HG02678 (cell line): ENCODE data around the gene CCDC124.
"Not testable (repeated sequence)": the region's sequence is repeated elsewhere in the genome, so short reads cannot be mapped to it uniquely, and the experiment has no call there.

Source experiments
- ATAC-seq: cut with Tn5 transposase; IDR thresholded peaks from one replicate; pipeline ENCODE4 v1.9.1; 2021; ENCODE audit warnings: mild to moderate bottlenecking, moderate library complexity; ENCODE audit not compliant: unreplicated experiment

The CCDC124 gene

DNA sequence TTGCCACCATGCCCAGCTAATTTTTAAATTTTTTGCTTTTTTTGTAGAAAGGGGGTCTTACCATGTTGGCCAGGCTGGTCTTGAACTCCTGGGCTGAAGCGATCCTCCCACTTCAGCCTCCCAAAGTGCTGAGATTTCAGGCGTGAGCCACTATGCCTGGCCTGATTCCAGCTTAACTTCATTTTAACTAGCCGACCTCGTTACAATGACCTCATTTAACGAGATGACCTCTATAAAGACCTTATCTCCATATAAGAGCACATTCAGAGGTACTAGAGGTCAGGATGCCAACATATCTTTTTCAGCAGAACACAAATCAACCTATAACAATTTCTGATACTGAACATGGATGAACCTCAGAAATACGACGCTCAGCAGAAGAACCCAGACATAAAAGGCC, 44.7 kb downstream of the CCDC124 start:
- ATAC-seq: no peak

GRCh38 chr19:17981611-17982010, 48.8 kb downstream of the CCDC124 start:
- no peak for ATAC-seq

GRCh38 chr19:17982430-17982829, 49.6 kb downstream of the CCDC124 start:
- no peak for ATAC-seq

GRCh38 chr19:17985037-17985818, 52.4 kb downstream of the CCDC124 start:
- no peak for ATAC-seq

- not testable (repeated sequence) for ATAC-seq
Observed at GRCh38 chr19:17986569-17986968, 53.8 kb downstream of the CCDC124 start.

GRCh38 chr19:17988161-17988560, 55.3 kb downstream of the CCDC124 start:
- ATAC-seq: no peak

DNA sequence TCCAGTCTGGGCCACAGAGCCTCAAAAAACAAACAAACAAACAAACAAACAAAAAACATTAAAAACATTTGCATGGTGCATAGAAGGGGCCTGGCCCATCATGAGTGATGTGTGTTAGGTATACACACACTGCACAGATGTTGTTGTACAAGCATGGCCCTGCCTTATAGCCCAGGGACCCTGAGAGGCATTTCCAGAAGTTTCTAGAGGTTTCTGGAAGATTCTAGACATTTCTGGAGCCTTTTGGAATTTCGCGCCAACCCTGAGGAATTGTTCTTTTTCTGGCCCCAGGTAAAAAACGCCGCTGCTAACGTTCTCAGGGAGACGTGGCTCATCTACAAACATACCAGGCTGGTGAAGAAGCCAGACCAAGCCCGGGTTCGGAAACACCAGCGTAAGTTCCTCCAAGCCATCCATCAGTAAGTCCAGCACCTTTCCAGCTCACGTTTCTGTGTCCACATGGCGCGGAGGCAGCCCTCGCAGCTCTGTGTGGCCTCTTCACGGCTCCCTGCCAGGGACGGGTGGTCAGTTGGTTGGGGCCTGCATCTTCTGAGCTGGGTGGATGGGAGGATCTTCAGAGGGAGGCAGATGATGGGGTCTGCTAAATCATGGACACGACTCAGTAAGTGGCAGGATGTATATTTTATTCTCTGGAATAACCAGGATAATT, 56.7 kb downstream of the CCDC124 start:
- no peak for ATAC-seq

GRCh38 chr19:17993076-17993813, 60.4 kb downstream of the CCDC124 start:
- no peak for ATAC-seq
